ENCODE data around the gene BAZ2B.

DNA sequence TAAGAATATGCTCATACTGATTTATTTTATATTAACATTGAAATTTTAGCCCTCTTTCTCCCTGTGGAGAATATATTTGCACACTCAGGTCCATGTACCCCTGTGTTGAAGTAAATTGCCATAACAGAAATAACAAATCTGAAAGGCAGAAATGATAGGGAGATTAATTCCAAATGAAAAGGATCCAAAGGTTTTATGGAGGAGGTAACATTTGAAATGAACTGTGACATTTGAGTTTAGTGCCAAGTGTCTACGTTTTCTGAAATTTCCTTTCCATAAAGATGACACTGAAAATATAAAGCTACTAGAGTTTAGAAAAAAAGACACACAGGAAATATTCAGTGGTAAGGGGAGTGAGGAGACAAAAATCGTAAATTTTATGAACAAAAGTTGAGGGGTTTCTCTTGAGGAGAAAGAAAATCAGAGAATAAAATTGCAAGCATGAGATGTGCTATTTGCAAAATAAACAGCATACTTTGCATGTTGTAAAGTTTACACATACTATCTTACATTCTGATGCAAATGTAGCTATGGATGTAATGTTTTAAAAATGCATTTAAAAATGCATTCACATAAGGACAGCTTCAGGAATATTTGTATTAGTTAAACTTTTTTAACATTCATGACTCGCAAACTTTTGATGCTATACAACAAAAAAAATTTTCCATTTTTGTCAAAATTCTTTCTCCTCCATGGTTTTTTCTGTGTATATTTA is 69.5 kb downstream of the BAZ2B start:
- TF ChIP-seq, protein P1, sequence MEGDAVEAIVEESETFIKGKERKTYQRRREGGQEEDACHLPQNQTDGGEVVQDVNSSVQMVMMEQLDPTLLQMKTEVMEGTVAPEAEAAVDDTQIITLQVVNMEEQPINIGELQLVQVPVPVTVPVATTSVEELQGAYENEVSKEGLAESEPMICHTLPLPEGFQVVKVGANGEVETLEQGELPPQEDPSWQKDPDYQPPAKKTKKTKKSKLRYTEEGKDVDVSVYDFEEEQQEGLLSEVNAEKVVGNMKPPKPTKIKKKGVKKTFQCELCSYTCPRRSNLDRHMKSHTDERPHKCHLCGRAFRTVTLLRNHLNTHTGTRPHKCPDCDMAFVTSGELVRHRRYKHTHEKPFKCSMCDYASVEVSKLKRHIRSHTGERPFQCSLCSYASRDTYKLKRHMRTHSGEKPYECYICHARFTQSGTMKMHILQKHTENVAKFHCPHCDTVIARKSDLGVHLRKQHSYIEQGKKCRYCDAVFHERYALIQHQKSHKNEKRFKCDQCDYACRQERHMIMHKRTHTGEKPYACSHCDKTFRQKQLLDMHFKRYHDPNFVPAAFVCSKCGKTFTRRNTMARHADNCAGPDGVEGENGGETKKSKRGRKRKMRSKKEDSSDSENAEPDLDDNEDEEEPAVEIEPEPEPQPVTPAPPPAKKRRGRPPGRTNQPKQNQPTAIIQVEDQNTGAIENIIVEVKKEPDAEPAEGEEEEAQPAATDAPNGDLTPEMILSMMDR (IDR thresholded peaks at IDR 0.05): no peak
- no peak for TF ChIP-seq POLR2A (IDR thresholded peaks at IDR 0.05)

Measured in thyroid gland (tissue), 4 donors.